HCT116 (cell line): ENCODE measurements around the gene BIVM. TPM values are rescaled to one million over a fixed set of nuclear protein-coding genes. Genes with fewer than 3 reads are reported as not detected.

ENCODE experiments used
- ATAC-seq: fragments of 200-7000 bp; cut with Tn5 transposase; 2 replicates; pipeline ENCODE4 v1.9.1; 2020; ENCODE audit warnings: mild to moderate bottlenecking, moderate library complexity
- BruUV-seq: library from RNA; stranded (reverse); fragments of 400-500 nt; replicated peaks from 2 replicates; lab custom pipeline; 2021; lab: Mats Ljungman, UMichigan
- CTCF ChIA-PET: fragments of 300-600 bp; sonication (Branson Sonifier 250); formaldehyde crosslinking; loops from one replicate; lab custom pipeline; 2021; ENCODE audit warnings: antibody characterized with exemption; lab: Charles Lee
- POLR2A ChIA-PET: fragments of 300-600, 350-600 bp; sonication (Branson Sonifier 250); formaldehyde crosslinking; loops from one replicate; lab custom pipeline; 2021; ENCODE audit warnings: antibody characterized with exemption; lab: Charles Lee
- RAD21 ChIA-PET, 2 experiments: fragments of 300-600 bp; sonication (Branson Sonifier 250); formaldehyde crosslinking; loops; one replicate each; lab custom pipeline; 2023; ENCODE audit warnings: low total read pairs in 2 of 2; ENCODE audit not compliant: uncharacterized antibody in 2 of 2, unreplicated experiment in 2 of 2, low non-redundant PET in 1 of 2; lab: Charles Lee
- DNase-seq: peaks from one replicate; pipeline ENCODE4 v3.0.0-alpha.2; 2010; ENCODE audit warnings: low read depth, low spot score
- H2AFZ ChIP-seq: fragments of 200-600 bp; shearing (Covaris generic), sonication (generic); 2 replicates; pipeline ENCODE4 v1.6.1; 2017; ENCODE audit warnings: low read depth, mixed run types, mixed read lengths, antibody characterized with exemption, low read length; ENCODE audit not compliant: poor library complexity, severe bottlenecking
- H3K27ac ChIP-seq: 2 replicates; pipeline ENCODE4 v1.5.1; 2012; ENCODE audit warnings: low read depth, low read length
- H3K27me3 ChIP-seq: fragments of 200-600 bp; sonication (generic); 2 replicates; pipeline ENCODE4 v1.6.1; 2016; ENCODE audit warnings: mixed run types, low read length, mixed read lengths; ENCODE audit not compliant: insufficient read depth
- H3K36me3 ChIP-seq, 2 experiments: fragments of 200-500 bp in 1 of 2; fragments of 200-600 bp in 1 of 2; sonication (Bioruptor generic) in 1 of 2; sonication (generic) in 1 of 2; 2 replicates each; pipeline versions ENCODE4 v1.5.1 to v1.6.1; 2014 to 2016; ENCODE audit warnings: low read length in 2 of 2, inconsistent platforms in 1 of 2, mixed read lengths in 1 of 2, mixed run types in 1 of 2; ENCODE audit not compliant: insufficient read depth in 2 of 2, control insufficient read depth in 1 of 2
- H3K4me1 ChIP-seq, 2 experiments: fragments of 200-600 bp in 1 of 2; sonication (generic) in 1 of 2; 2 replicates each; pipeline versions ENCODE4 v1.5.1 to v1.6.1; 2012 to 2017; ENCODE audit warnings: low read length in 2 of 2, inconsistent platforms in 1 of 2, mild to moderate bottlenecking in 1 of 2, mixed read lengths in 1 of 2, mixed run types in 1 of 2, moderate library complexity in 1 of 2; ENCODE audit not compliant: insufficient read depth in 2 of 2, control insufficient read depth in 1 of 2
- H3K4me2 ChIP-seq: fragments of 200-600 bp; sonication (generic); 2 replicates; pipeline ENCODE4 v1.6.1; 2017; ENCODE audit warnings: mixed run types, low read length, mixed read lengths
- H3K4me3 ChIP-seq, 2 experiments: fragments of 200-600 bp in 1 of 2; sonication (generic) in 1 of 2; replicated peaks in 1 of 2; 2 replicates each; pipeline ENCODE4 v1.5.1; 2011 to 2016; ENCODE audit warnings: low read length in 2 of 2, control low read depth in 1 of 2, low read depth in 1 of 2, mild to moderate bottlenecking in 1 of 2, mixed read lengths in 1 of 2, mixed run types in 1 of 2
- H3K79me2 ChIP-seq: fragments of 200-600 bp; sonication (generic); 2 replicates; pipeline ENCODE4 v1.6.1; 2017; ENCODE audit warnings: mild to moderate bottlenecking, mixed run types, low read length, moderate library complexity, mixed read lengths; ENCODE audit not compliant: insufficient read depth
- H3K9ac ChIP-seq: fragments of 200-600 bp; sonication (generic); 2 replicates; pipeline ENCODE4 v1.6.1; 2016; ENCODE audit warnings: low read length, mixed read lengths
- H3K9me2 ChIP-seq: fragments of 200-600 bp; sonication (generic), shearing (Covaris generic); 2 replicates; pipeline ENCODE4 v1.6.1; 2017; ENCODE audit warnings: mixed run types, mild to moderate bottlenecking, moderate library complexity; ENCODE audit not compliant: insufficient read depth
- H3K9me3 ChIP-seq, 2 experiments: fragments of 200-500 bp in 1 of 2; fragments of 200-600 bp in 1 of 2; sonication (Bioruptor generic) in 1 of 2; sonication (generic) in 1 of 2; 2 replicates each; pipeline ENCODE4 v1.6.1; 2014 to 2017; ENCODE audit warnings: low read length in 2 of 2, mixed read lengths in 2 of 2, inconsistent platforms in 1 of 2, low read depth in 1 of 2, mild to moderate bottlenecking in 1 of 2, mixed run types in 1 of 2, moderate library complexity in 1 of 2; ENCODE audit not compliant: control insufficient read depth in 1 of 2, insufficient read depth in 1 of 2
- H4K20me1 ChIP-seq: fragments of 200-600 bp; sonication (generic), shearing (Covaris generic); 2 replicates; pipeline ENCODE4 v1.6.1; 2017; ENCODE audit warnings: mixed run types, mild to moderate bottlenecking, moderate library complexity; ENCODE audit not compliant: insufficient read depth
- CBX3 ChIP-seq: IDR thresholded peaks from 2 replicates; pipeline ENCODE4 v1.6.1; 2012; ENCODE audit warnings: low read depth
- CEBPB ChIP-seq: IDR thresholded peaks from 2 replicates; pipeline ENCODE4 v1.6.1; 2012; ENCODE audit warnings: low read depth
- EZH2phosphoT487 ChIP-seq: fragments of 200-600 bp; IDR thresholded peaks from 2 replicates; pipeline ENCODE4 v1.6.1; 2018; ENCODE audit warnings: antibody characterized with exemption, borderline replicate concordance
- MAX ChIP-seq: IDR thresholded peaks from 2 replicates; pipeline ENCODE4 v1.6.1; 2012
- SIN3A ChIP-seq: IDR thresholded peaks from 2 replicates; pipeline ENCODE4 v1.6.1; 2012; ENCODE audit warnings: low read depth
- SP1 ChIP-seq: IDR thresholded peaks from 2 replicates; pipeline ENCODE4 v1.6.1; 2012; ENCODE audit warnings: low read depth
- SRF ChIP-seq: IDR thresholded peaks from 2 replicates; pipeline ENCODE4 v1.6.1; 2012; ENCODE audit warnings: low read depth
- TCF7L2 ChIP-seq: IDR thresholded peaks from 2 replicates; pipeline ENCODE4 v1.7.0; 2011; ENCODE audit warnings: borderline replicate concordance, inconsistent platforms; ENCODE audit not compliant: insufficient read depth, insufficient read length; ENCODE audit errors: extremely low read depth
- YY1 ChIP-seq: IDR thresholded peaks from 2 replicates; pipeline ENCODE4 v1.6.1; 2011; ENCODE audit warnings: low read length, low read depth, moderate library complexity, mild to moderate bottlenecking; ENCODE audit not compliant: insufficient replicate concordance; ENCODE audit errors: extremely low read depth
- ZFX ChIP-seq: fragments of 450-650 bp; IDR thresholded peaks from 2 replicates; pipeline ENCODE4 v1.6.1; 2017
- intact Hi-C: fragments of 100-400 bp; cut with micrococcal nuclease; formaldehyde crosslinking; loops from 2 replicates; pipeline ENCODE4 v1.10.0; 2022
- total RNA-seq: library from RNA; stranded (reverse); gene quantifications from one replicate; pipeline ENCODE4 v1.2.1, GENCODE V29; 2021; ENCODE audit not compliant: unreplicated experiment

The BIVM gene
- total RNA-seq, 1 experiment from 2014 or later = 11.3 TPM

GRCh38 chr13:102771298-102772041 is 27.4 kb upstream of the BIVM start (continued):
- TF ChIP-seq SP1 = no peak
- TF ChIP-seq, all 23 proteins: peak for 0

GRCh38 chr13:102772042-102772425 is 26.9 kb upstream of the BIVM start:
- ChIA-PET RAD21 (no interaction called here), POLR2A (no interaction called here), CTCF (no interaction called here)
- Histone ChIP-seq H3K27ac (no peak overlapping the region), H3K4me1 (peaks cover 0 to 25% of the 10 kb centered on the region in 2 experiments; a peak in 2 of 4 replicates), H3K4me2 (peak overlapping the region; percentile 96), H3K9ac (no peak overlapping the region), H3K9me3 (no peaks in the 10 kb centered on the region), H3K27me3 (no peaks in the 10 kb centered on the region), H2AFZ (no peak overlapping the region), H3K79me2 (peaks cover 24% of the 10 kb centered on the region), H3K4me3 (peak overlapping the region in 1 of 2 experiments; percentile 85; a peak in 1 of 4 replicates), H3K36me3 (0 out of 4 replicates have a peak, but pooled peaks cover 1 to 3% of the 10 kb centered on the region in 2 experiments), H4K20me1 (no peaks in the 10 kb centered on the region), H3K9me2 (no peaks in the 10 kb centered on the region)
- no peak for TF ChIP-seq TCF7L2
- no peak for TF ChIP-seq YY1
- TF ChIP-seq CEBPB = no peak
- no peak for TF ChIP-seq ZFX
- no peak for TF ChIP-seq SRF
- no peak for TF ChIP-seq MAX
- TF ChIP-seq CBX3 = no peak
- TF ChIP-seq EZH2phosphoT487 = no peak
- no peak for TF ChIP-seq SIN3A
- intact Hi-C loops = loop anchor here (2.0 kb wide), 1 partner anchor 75 kb away; the partner anchor contains the start of gene ERCC5
- ATAC-seq (no peak), DNase-seq (no peak)
- BruUV-seq = no TSS peak
